HG03520 (cell line): Measurements from ENCODE around the gene MERTK.

ENCODE experiments used
- ATAC-seq: cut with Tn5 transposase; IDR thresholded peaks from one replicate; pipeline ENCODE4 v1.9.1; 2021; ENCODE audit warnings: mild to moderate bottlenecking, moderate library complexity; ENCODE audit not compliant: unreplicated experiment

The MERTK gene

GRCh38 chr2:112005406-112006075, 107.1 kb downstream of the MERTK start:
- ATAC-seq, result no peak

GRCh38 chr2:112006076-112006410, 107.6 kb downstream of the MERTK start:
- ATAC-seq, result no peak

- no peak for ATAC-seq
These were observed 109.1 kb downstream of the MERTK start for GRCh38 chr2:112007493-112007892.

- no peak for ATAC-seq
These were observed 110.6 kb downstream of the MERTK start for GRCh38 chr2:112008910-112009485.

- no peak for ATAC-seq
These were observed 112.3 kb downstream of the MERTK start for GRCh38 chr2:112010751-112011150.

GRCh38 chr2:112012556-112012955, 114.1 kb downstream of the MERTK start:
- ATAC-seq, result no peak

- no peak for ATAC-seq
These were observed 120.4 kb downstream of the MERTK start for GRCh38 chr2:112018846-112019245.

- no peak for ATAC-seq
These were observed 121.2 kb downstream of the MERTK start for GRCh38 chr2:112019569-112019982.

- no peak for ATAC-seq
These were observed 122.2 kb downstream of the MERTK start for GRCh38 chr2:112020561-112020960.

GRCh38 chr2:112021290-112021689, 122.9 kb downstream of the MERTK start:
- no peak for ATAC-seq

GRCh38 chr2:112021781-112022231, 123.4 kb downstream of the MERTK start:
- no peak for ATAC-seq

- no peak for ATAC-seq
These were observed 125.3 kb downstream of the MERTK start for GRCh38 chr2:112023707-112024106.

GRCh38 chr2:112024231-112024630, 125.8 kb downstream of the MERTK start:
- ATAC-seq, result no peak

- no peak for ATAC-seq
These were observed 126.6 kb downstream of the MERTK start for GRCh38 chr2:112024896-112025491.

- ATAC-seq, result no peak
These were observed 128.1 kb downstream of the MERTK start for GRCh38 chr2:112026509-112026908.

- ATAC-seq, result no peak
These were observed 129.4 kb downstream of the MERTK start for GRCh38 chr2:112027767-112028166.

- ATAC-seq, result no peak
These were observed 130.8 kb downstream of the MERTK start for GRCh38 chr2:112029164-112029563.

- ATAC-seq, result no peak
These were observed 133.2 kb downstream of the MERTK start for GRCh38 chr2:112031473-112032223.

- ATAC-seq, result no peak
These were observed 133.8 kb downstream of the MERTK start for GRCh38 chr2:112032224-112032586.

GRCh38 chr2:112032689-112033465, 134.5 kb downstream of the MERTK start:
- no peak for ATAC-seq

GRCh38 chr2:112033600-112033999, 135.2 kb downstream of the MERTK start:
- ATAC-seq, result no peak
